Measurements from ENCODE around the gene SLC38A10. TPM values are rescaled to one million over a fixed set of nuclear protein-coding genes. Genes with fewer than 3 reads are reported as not detected.

SLC38A10 gene
- total RNA-seq, 4 donors from 2014 or later: 37.8 to 49.8 (median 45.3) TPM

DNA sequence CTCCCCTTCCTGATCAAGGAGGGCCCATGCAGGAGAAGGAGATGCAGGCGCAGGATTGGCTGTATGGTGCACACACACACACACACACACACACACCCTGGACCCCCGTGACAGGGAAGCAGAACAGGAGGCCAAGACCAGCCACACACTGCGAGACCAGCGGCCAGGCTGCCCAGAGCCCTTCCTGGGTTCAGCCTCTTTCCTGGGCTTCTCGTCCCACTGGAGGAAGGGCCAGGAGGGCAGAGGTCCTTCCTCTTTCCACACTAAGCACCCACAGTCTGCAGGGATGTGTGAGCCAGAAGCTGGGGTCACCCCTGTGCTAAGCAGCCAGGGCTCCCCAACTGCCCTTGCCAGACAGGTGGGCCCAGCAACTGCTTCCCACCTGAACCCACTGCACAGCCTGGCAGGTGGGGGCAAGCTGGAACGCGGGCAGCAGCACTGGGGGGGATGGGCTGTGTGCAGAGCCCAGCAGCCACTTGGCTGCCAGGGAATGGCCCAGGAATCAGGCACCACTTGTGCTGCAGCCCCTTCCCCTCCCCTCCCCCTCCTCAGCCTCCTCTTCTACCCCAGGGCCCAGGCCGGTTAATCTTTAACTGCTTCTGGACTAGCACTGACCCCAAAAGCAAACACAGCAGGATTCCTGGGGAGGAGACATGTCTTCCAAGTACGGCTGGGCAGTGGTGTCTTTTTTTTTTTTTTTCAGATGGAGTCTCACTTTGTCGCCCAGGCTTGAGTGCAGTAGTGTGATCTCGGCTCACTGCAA is 44.6 kb upstream of the SLC38A10 start:
- intact Hi-C loops (cut with DNase I): no loop called here
- H3K4me1 ChIP-seq: peaks cover 33 to 90% (median 40%) of the 10 kb centered on the region in 3 donors
- peaks cover 0 to 33% (median 0%) of the 10 kb centered on the region in 4 donors for H3K27me3 ChIP-seq

DNA sequence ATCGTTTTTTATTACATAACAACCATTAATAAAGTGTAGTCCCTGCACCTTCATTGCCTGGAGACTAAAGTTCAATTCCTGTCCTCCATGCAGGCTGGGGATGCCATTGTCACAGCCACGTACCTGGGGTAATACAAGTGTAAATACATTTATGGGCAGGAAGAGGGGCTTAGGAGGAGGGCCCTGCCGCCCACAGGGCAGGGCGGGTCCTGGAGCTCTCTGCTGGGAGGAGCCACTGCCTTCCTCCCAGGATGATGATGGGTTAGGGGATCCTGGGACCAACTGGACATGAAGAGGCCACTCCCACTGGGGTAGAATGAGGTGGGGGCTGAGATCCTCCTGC is 44.1 kb upstream of the SLC38A10 start:
- Histone ChIP-seq H3K27me3 (peaks cover 0 to 33% (median 0%) of the 10 kb centered on the region in 4 donors), H3K4me1 (peaks cover 33 to 95% (median 42%) of the 10 kb centered on the region in 3 donors), H3K27ac (peak overlapping the region; percentile 7 to 99 (median 92)), H3K4me3 (no peak overlapping the region), H3K9me3 (no peaks in the 10 kb centered on the region), H3K36me3 (no peaks in the 10 kb centered on the region)
- no peak for DNase-seq
- intact Hi-C loops (cut with DNase I): no loop called here
- TF ChIP-seq, protein P1, sequence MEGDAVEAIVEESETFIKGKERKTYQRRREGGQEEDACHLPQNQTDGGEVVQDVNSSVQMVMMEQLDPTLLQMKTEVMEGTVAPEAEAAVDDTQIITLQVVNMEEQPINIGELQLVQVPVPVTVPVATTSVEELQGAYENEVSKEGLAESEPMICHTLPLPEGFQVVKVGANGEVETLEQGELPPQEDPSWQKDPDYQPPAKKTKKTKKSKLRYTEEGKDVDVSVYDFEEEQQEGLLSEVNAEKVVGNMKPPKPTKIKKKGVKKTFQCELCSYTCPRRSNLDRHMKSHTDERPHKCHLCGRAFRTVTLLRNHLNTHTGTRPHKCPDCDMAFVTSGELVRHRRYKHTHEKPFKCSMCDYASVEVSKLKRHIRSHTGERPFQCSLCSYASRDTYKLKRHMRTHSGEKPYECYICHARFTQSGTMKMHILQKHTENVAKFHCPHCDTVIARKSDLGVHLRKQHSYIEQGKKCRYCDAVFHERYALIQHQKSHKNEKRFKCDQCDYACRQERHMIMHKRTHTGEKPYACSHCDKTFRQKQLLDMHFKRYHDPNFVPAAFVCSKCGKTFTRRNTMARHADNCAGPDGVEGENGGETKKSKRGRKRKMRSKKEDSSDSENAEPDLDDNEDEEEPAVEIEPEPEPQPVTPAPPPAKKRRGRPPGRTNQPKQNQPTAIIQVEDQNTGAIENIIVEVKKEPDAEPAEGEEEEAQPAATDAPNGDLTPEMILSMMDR (IDR thresholded peaks at IDR 0.05): no peak
- TF ChIP-seq POLR2A (IDR thresholded peaks at IDR 0.05): no peak
- WGBS, 2 donors: 31 to 52% methylated on average over 3 to 4 of the region's 4 CpGs

More for the DNA sequence above, 44.6 kb upstream of the SLC38A10 start:
- H3K36me3 ChIP-seq: no peaks in the 10 kb centered on the region
- H3K27ac ChIP-seq: peak overlapping the region; percentile 7 to 99 (median 92)
- DNase-seq: no peak
- TF ChIP-seq, protein P1 (IDR thresholded peaks at IDR 0.05): no peak
- no peak for TF ChIP-seq POLR2A (IDR thresholded peaks at IDR 0.05)
- WGBS, 2 donors: 67 to 75% methylated on average over 4 to 7 of the region's 11 CpGs
- no peak overlapping the region for H3K4me3 ChIP-seq
- H3K9me3 ChIP-seq: no peaks in the 10 kb centered on the region

DNA sequence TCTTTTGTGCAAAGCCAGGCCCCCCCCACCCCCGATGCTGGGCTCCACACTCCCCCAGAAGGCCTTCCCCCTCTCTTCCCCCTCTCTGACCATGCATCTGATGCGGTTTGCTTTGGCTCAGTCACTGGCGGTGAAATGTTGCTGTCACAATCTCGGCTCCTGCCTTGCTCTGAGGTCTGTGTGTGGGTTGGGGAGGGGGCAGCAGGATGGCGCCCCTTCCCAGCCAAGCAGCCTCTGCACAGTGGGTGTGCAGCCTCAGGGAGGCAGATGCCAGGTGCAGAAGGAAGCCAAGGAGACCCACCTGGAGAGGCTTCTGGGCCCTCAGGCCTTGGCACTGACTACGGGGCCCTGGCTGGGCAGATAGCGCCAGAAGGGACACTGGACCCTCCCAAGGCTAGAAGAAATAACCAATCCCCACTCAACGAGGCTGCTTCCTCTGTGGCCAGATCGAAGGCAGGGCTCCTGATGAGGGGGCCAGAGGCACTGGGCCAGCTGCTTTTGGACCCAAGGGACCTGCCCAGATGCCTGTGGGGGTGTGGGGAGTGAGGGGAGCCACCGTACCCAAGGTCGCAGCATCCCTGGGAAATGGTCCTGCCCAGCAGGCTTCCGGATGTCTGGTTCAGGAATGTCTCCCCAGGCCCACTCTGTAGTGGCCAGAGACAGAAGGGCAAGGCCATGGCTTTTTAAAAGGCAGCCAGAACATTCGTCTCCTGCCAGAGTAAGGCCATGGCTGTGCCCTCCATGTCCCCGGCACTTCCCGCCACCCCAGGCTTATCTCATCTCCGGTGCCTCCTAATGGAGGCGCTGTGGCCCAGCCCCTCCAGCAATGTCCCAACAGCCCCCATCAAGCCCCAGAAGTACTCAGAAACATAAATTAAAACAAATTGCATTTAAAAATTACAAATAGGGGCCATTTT is 43.4 kb upstream of the SLC38A10 start:
- intact Hi-C loops (cut with DNase I): no loop called here
- WGBS, 2 donors: 62 to 78% methylated on average over 5 to 6 of the region's 17 CpGs
- no peaks in the 10 kb centered on the region for H3K36me3 ChIP-seq
- peaks cover 33 to 96% (median 45%) of the 10 kb centered on the region in 3 donors for H3K4me1 ChIP-seq
- no peaks in the 10 kb centered on the region for H3K9me3 ChIP-seq
- DNase-seq: no peak
- TF ChIP-seq POLR2A (IDR thresholded peaks at IDR 0.05): no peak
- TF ChIP-seq, protein P1 (IDR thresholded peaks at IDR 0.05): no peak
- peaks cover 0 to 36% (median 0%) of the 10 kb centered on the region in 4 donors for H3K27me3 ChIP-seq
- peak overlapping the region; percentile 7 to 99 (median 92) for H3K27ac ChIP-seq
- H3K4me3 ChIP-seq: no peak overlapping the region

DNA sequence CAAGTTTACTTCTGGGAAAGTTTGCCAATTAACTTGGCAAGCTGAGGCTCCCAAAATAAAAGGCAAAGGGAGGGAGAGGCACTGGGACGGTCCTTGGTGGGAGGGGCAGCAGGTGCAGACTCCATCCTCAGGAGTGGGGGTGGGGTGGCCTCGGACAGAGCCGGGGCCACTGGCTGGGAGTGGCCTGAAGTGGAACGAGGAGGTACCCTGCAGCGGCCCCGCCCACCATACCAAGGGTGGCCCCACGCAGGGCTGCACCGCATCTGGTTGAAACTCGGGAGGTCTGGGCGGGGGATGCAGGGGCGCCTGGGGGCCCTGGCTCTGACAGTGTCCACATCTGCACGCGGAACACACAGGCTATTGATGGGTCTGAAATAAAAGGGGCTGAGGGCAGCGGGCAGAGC is 42.4 kb upstream of the SLC38A10 start:
- H3K9me3 ChIP-seq: no peaks in the 10 kb centered on the region
- TF ChIP-seq, protein P1 (IDR thresholded peaks at IDR 0.05): no peak
- TF ChIP-seq POLR2A (IDR thresholded peaks at IDR 0.05): no peak
- 50 to 55% methylated on average over 3 to 8 of the region's 14 CpGs for WGBS, 2 donors
- H3K27me3 ChIP-seq: peaks cover 0 to 33% (median 0%) of the 10 kb centered on the region in 4 donors
- H3K4me1 ChIP-seq: peaks cover 33 to 94% (median 45%) of the 10 kb centered on the region in 3 donors
- H3K4me3 ChIP-seq: no peak overlapping the region
- H3K36me3 ChIP-seq: no peaks in the 10 kb centered on the region
- intact Hi-C loops (cut with DNase I): no loop called here
- peak overlapping the region in 2 of 4 donors; percentile 62 to 97 for H3K27ac ChIP-seq
- no peak for DNase-seq
